Stimulated activated CD8-positive, alpha-beta memory T cell treated with anti-CD3 and anti-CD28 coated beads, Interleukin-2, amount 100 ng/mL, for 1 hour (primary cell): ENCODE measurements around the gene VIT.

Experiments used
- DNase-seq, 2 donors: peaks; one replicate each; pipeline ENCODE4 v3.0.0-alpha.2; 2020; ENCODE audit warnings: low read depth in 2 of 2

Gene VIT

GRCh38 chr2:36696533-36696932, at the start of gene VIT:
TSS of gene VIT (plus strand) at chr2:36696707. CDS start at chr2:36716371, 19,664 bp downstream.
- no peak for DNase-seq

- DNase-seq = no peak
These were observed 46.3 kb upstream of the VIT start for GRCh38 chr2:36650031-36650829.

- no peak for DNase-seq
These were observed 43.4 kb upstream of the VIT start for GRCh38 chr2:36653155-36653554.

- no peak for DNase-seq
These were observed 42.4 kb upstream of the VIT start for GRCh38 chr2:36653967-36654694.

- DNase-seq = no peak
These were observed 41.1 kb upstream of the VIT start for GRCh38 chr2:36655453-36655852.

GRCh38 chr2:36657703-36658102, 38.8 kb upstream of the VIT start:
- no peak for DNase-seq

GRCh38 chr2:36658277-36658748, 38.2 kb upstream of the VIT start:
- DNase-seq = no peak

GRCh38 chr2:36659218-36659617, 37.3 kb upstream of the VIT start:
- DNase-seq = no peak

- DNase-seq = no peak
These were observed 36.6 kb upstream of the VIT start for GRCh38 chr2:36659872-36660312.

GRCh38 chr2:36662638-36663037, 33.9 kb upstream of the VIT start:
- no peak for DNase-seq

GRCh38 chr2:36663295-36663694, 33.2 kb upstream of the VIT start:
- DNase-seq = no peak

GRCh38 chr2:36663851-36664695, 32.4 kb upstream of the VIT start:
- no peak for DNase-seq

- no peak for DNase-seq
These were observed 31.8 kb upstream of the VIT start for GRCh38 chr2:36664696-36665076.

- DNase-seq = no peak
These were observed 28.6 kb upstream of the VIT start for GRCh38 chr2:36667931-36668330.

- DNase-seq = no peak
These were observed 25.5 kb upstream of the VIT start for GRCh38 chr2:36670881-36671595.

GRCh38 chr2:36671731-36672130, 24.8 kb upstream of the VIT start:
- no peak for DNase-seq

- DNase-seq = no peak
These were observed 24.3 kb upstream of the VIT start for GRCh38 chr2:36672199-36672598.

- DNase-seq = no peak
These were observed 20.8 kb upstream of the VIT start for GRCh38 chr2:36675579-36676282.

GRCh38 chr2:36676364-36676763, 20.1 kb upstream of the VIT start:
- no peak for DNase-seq

GRCh38 chr2:36677386-36677785, 19.1 kb upstream of the VIT start:
- no peak for DNase-seq
